NT2/D1 (cell line): ENCODE results near the gene ARL10.

Experiments
- SUZ12 ChIP-seq: IDR thresholded peaks from 2 replicates; pipeline ENCODE4 v1.6.1; 2011; ENCODE audit not compliant: insufficient read length, insufficient read depth; ENCODE audit errors: extremely low read depth
- YY1 ChIP-seq: IDR thresholded peaks from 2 replicates; pipeline ENCODE4 v1.6.1; 2011; ENCODE audit not compliant: insufficient read length, insufficient read depth
- ZNF274 ChIP-seq: IDR thresholded peaks from 2 replicates; pipeline ENCODE4 v1.6.1; 2011; ENCODE audit warnings: mild to moderate bottlenecking, low read depth, low read length

- TF ChIP-seq ZNF274 (no peak), YY1 (no peak), SUZ12 (no peak)
Measured at GRCh38 chr5:176317534-176318374, 47.5 kb upstream of the ARL10 start.
